LNCaP clone FGC (cell line): ENCODE data around the gene LCP1.

ENCODE experiments used
- DNase-seq: peaks from one replicate; pipeline ENCODE4 v3.0.0-alpha.2; 2011; ENCODE audit warnings: low read depth
- H3K4me3 ChIP-seq: 2 replicates; pipeline ENCODE4 v1.5.1; 2011; ENCODE audit warnings: mild to moderate bottlenecking, low read depth, low read length, control low read depth
- CTCF ChIP-seq: IDR thresholded peaks from 2 replicates; pipeline ENCODE4 v1.5.1; 2012; ENCODE audit warnings: mild to moderate bottlenecking; ENCODE audit not compliant: control insufficient read depth, insufficient read depth; ENCODE audit errors: extremely low read depth

The LCP1 gene

GRCh38 chr13:46104868-46105267 is 77.1 kb downstream of the LCP1 start, which contains the start of gene CPB2:
TSS of gene CPB2 (minus strand) at chr13:46105033. CDS start at chr13:46105009, 24 bp downstream.
- TF ChIP-seq CTCF = no peak
- no peak within 1 kb of the TSS for H3K4me3 ChIP-seq
- DNase-seq = no peak

DNA sequence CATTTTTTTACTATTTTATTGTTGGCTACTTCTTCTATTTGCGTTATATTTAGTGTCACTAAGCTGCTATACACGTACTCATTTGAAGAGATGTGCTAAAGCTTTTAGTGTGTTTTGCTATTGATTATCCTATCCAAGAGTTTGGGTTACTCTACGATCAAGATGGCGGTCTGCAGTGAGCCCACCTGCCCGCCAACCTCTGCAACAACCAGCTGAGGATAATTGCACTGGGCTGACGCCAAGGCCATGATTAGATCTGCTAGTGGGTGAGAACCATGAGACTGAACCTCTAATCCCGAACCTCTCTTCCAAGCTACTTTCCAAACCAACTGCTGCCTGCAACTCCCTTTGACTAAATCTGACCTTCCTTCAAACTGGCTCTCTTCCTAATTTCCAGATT is 78.9 kb downstream of the LCP1 start:
- TF ChIP-seq CTCF = no peak
- H3K4me3 ChIP-seq = no peak overlapping the region

GRCh38 chr13:46102255-46102605 is 79.7 kb downstream of the LCP1 start:
- no peak for TF ChIP-seq CTCF
- no peak overlapping the region for H3K4me3 ChIP-seq
- no peak for DNase-seq

More for the DNA sequence above, 78.9 kb downstream of the LCP1 start:
- DNase-seq = no peak

GRCh38 chr13:46101484-46102254 is 80.3 kb downstream of the LCP1 start:
- no peak for TF ChIP-seq CTCF
- DNase-seq = peak; percentile 17
- H3K4me3 ChIP-seq = no peak overlapping the region

- no peak for TF ChIP-seq CTCF
- no peak overlapping the region for H3K4me3 ChIP-seq
These were observed 81.0 kb downstream of the LCP1 start for GRCh38 chr13:46101002-46101401.

DNA sequence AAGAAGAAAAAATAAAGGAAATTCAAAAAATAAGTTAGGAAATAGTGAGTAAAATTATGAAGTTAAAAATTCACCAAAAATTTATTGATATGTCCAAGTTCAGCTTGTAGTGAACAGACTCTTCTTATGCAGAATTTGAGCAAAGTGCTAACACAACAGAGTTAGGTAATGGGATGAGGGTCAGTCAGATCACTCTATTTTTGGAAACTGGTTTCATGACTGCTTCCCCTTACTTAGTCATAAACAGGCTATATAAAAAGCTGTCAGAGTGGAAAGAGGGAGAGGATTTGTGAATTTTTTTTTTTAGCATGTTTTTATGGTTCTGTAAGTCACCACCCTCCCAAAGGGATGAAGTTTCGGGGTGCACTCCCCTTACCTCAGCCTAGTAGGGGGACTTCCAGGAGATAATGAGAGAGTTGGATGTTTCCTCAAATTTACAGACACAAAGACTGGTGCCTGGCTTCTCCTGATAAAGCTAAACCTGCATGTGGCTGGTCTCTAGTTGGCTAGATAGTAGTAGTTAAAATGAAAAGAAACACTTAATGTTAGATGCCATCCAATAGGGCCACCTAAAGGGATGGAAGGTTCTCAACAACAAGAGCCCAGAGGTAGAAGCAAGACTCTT is 81.7 kb downstream of the LCP1 start:
- TF ChIP-seq CTCF = no peak
- no peak overlapping the region for H3K4me3 ChIP-seq
- no peak for DNase-seq

More at GRCh38 chr13:46101002-46101401, 81.0 kb downstream of the LCP1 start:
- no peak for DNase-seq

GRCh38 chr13:46097663-46098062 is 84.3 kb downstream of the LCP1 start:
- TF ChIP-seq CTCF = no peak
- DNase-seq = no peak
- H3K4me3 ChIP-seq = no peak overlapping the region
